Measurements from ENCODE around the gene PGM5.

DNA sequence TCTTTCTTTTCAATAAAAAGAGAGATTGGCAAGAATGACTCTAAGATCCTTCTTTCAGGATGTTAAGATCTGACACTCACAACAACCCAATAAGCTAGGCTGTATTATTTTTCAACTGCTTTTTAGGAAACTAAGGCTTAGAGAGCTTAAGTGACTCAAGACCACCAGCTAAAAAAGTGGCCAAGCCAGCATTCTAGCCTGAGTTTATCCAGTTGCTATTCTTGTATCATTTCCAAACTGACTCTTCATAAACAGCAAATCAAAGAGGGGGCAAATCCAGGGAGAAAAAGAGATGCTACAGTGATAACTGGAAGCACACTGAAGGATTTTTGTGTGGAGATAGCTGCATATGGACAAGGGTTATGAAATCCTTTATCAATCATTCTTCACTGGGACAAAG is 137.1 kb downstream of the PGM5 start:
- no peak for TF ChIP-seq TAF1 (IDR thresholded peaks at IDR 0.05; ENCODE audit: borderline replicate concordance, low read depth, low read length)
- no peak for TF ChIP-seq POLR2AphosphoS5 (IDR thresholded peaks at IDR 0.05; ENCODE audit: low read depth, low read length)
